Loucy (cell line): ENCODE measurements around the gene GPHB5.

Experiments
- H2AFZ ChIP-seq: fragments of 200-600 bp; sonication (generic); 2 replicates; pipeline ENCODE4 v1.6.0; 2016; ENCODE audit warnings: antibody characterized with exemption, mild to moderate bottlenecking, low read length, moderate library complexity
- H3F3A ChIP-seq: fragments of 200-600 bp; 2 replicates; pipeline ENCODE4 v1.6.0; 2016; ENCODE audit warnings: antibody characterized with exemption, low read depth, mild to moderate bottlenecking
- H3K27me3 ChIP-seq: fragments of 200-600 bp; sonication (generic); 2 replicates; pipeline ENCODE4 v1.6.1; 2014; ENCODE audit warnings: low read length, mild to moderate bottlenecking; ENCODE audit not compliant: insufficient read depth, poor library complexity, severe bottlenecking
- H3K36me3 ChIP-seq: fragments of 200-600 bp; sonication (generic); 2 replicates; pipeline ENCODE4 v1.6.1; 2016; ENCODE audit warnings: low read length; ENCODE audit not compliant: insufficient read depth
- H3K4me1 ChIP-seq: fragments of 200-600 bp; sonication (generic); 2 replicates; pipeline ENCODE4 v1.5.1; 2014; ENCODE audit warnings: low read length, mild to moderate bottlenecking; ENCODE audit not compliant: insufficient read depth, poor library complexity, severe bottlenecking
- H3K4me2 ChIP-seq: fragments of 200-600 bp; sonication (generic); 2 replicates; pipeline ENCODE4 v1.6.0; 2014; ENCODE audit warnings: antibody characterized with exemption, low read length, low read depth, mild to moderate bottlenecking; ENCODE audit not compliant: poor library complexity, severe bottlenecking
- H3K4me3 ChIP-seq: fragments of 200-600 bp; sonication (generic); 2 replicates; pipeline ENCODE4 v1.5.1; 2014; ENCODE audit warnings: low read length, mild to moderate bottlenecking, mixed read lengths; ENCODE audit not compliant: poor library complexity, severe bottlenecking
- H3K79me2 ChIP-seq: fragments of 200-600 bp; sonication (generic); 2 replicates; pipeline ENCODE4 v1.6.1; 2014; ENCODE audit warnings: low read length; ENCODE audit not compliant: insufficient read depth
- H3K9ac ChIP-seq: fragments of 200-600 bp; sonication (generic); 2 replicates; pipeline ENCODE4 v1.6.0; 2014; ENCODE audit warnings: mild to moderate bottlenecking, low read depth, low read length, moderate library complexity; ENCODE audit not compliant: poor library complexity, severe bottlenecking
- H3K9me2 ChIP-seq: fragments of 200-600 bp; sonication (generic); replicated peaks from 2 replicates; pipeline ENCODE4 v1.6.1; 2016; ENCODE audit warnings: low read depth, low read length, mixed read lengths
- H3K9me3 ChIP-seq: fragments of 200-600 bp; sonication (generic); 2 replicates; pipeline ENCODE4 v1.6.1; 2014; ENCODE audit warnings: mild to moderate bottlenecking, antibody characterized with exemption, low read length, low read depth; ENCODE audit not compliant: insufficient read depth
- H4K20me1 ChIP-seq: fragments of 200-600 bp; sonication (generic); 2 replicates; pipeline ENCODE4 v1.6.0; 2014; ENCODE audit warnings: antibody characterized with exemption, low read length, mild to moderate bottlenecking; ENCODE audit not compliant: insufficient read depth, poor library complexity, severe bottlenecking
- CTCF ChIP-seq: fragments of 200-600 bp; sonication (generic); conservative IDR thresholded peaks from 2 replicates; pipeline ENCODE4 v1.5.1; 2014; ENCODE audit warnings: mild to moderate bottlenecking, antibody characterized with exemption, low read length
- EZH2phosphoT487 ChIP-seq: fragments of 200-600 bp; IDR thresholded peaks from 2 replicates; pipeline ENCODE4 v1.6.1; 2018; ENCODE audit warnings: antibody characterized with exemption, mild to moderate bottlenecking, moderate library complexity, borderline replicate concordance

Gene GPHB5

GRCh38 chr14:63300854-63301253 is 17.9 kb downstream of the GPHB5 start:
- H3K9me2 ChIP-seq, result no peaks in the 10 kb centered on the region
- H3K4me2 ChIP-seq, result no peak overlapping the region
- no peak overlapping the region for H2AFZ ChIP-seq
- H3K4me3 ChIP-seq, result no peak overlapping the region
- no peaks in the 10 kb centered on the region for H3K9me3 ChIP-seq
- H3K9ac ChIP-seq, result no peak overlapping the region
- H3K27me3 ChIP-seq, result no peaks in the 10 kb centered on the region
- H3K79me2 ChIP-seq, result no peaks in the 10 kb centered on the region
- no peaks in the 10 kb centered on the region for H3K36me3 ChIP-seq
- H4K20me1 ChIP-seq, result no peaks in the 10 kb centered on the region
- no peaks in the 10 kb centered on the region for H3K4me1 ChIP-seq
- no peaks in the 10 kb centered on the region for H3F3A ChIP-seq
- no peak for TF ChIP-seq CTCF
- no peak for TF ChIP-seq EZH2phosphoT487

- no peaks in the 10 kb centered on the region for H3K36me3 ChIP-seq
- H3K9me3 ChIP-seq, result no peaks in the 10 kb centered on the region
- no peak overlapping the region for H3K4me3 ChIP-seq
- no peak overlapping the region for H3K9ac ChIP-seq
- H3F3A ChIP-seq, result no peaks in the 10 kb centered on the region
- H4K20me1 ChIP-seq, result no peaks in the 10 kb centered on the region
- no peaks in the 10 kb centered on the region for H3K79me2 ChIP-seq
- no peaks in the 10 kb centered on the region for H3K9me2 ChIP-seq
- no peak overlapping the region for H3K4me2 ChIP-seq
- H2AFZ ChIP-seq, result no peak overlapping the region
- TF ChIP-seq EZH2phosphoT487, result no peak
- H3K27me3 ChIP-seq, result no peaks in the 10 kb centered on the region
- no peaks in the 10 kb centered on the region for H3K4me1 ChIP-seq
Observed at GRCh38 chr14:63299351-63300110, 19.2 kb downstream of the GPHB5 start.

- Histone ChIP-seq H3K9me2 (no peaks in the 10 kb centered on the region), H3K4me3 (no peak overlapping the region), H3K36me3 (no peaks in the 10 kb centered on the region), H3K4me2 (no peak overlapping the region), H4K20me1 (no peaks in the 10 kb centered on the region), H2AFZ (no peak overlapping the region), H3K9ac (no peak overlapping the region), H3K79me2 (no peaks in the 10 kb centered on the region), H3K4me1 (no peaks in the 10 kb centered on the region), H3F3A (no peaks in the 10 kb centered on the region), H3K9me3 (no peaks in the 10 kb centered on the region), H3K27me3 (no peaks in the 10 kb centered on the region)
- TF ChIP-seq CTCF (no peak), EZH2phosphoT487 (no peak)
Observed at GRCh38 chr14:63297372-63298063, 21.2 kb downstream of the GPHB5 start.
